ENCODE measurements around the gene AMHR2. TPM values are rescaled to one million over a fixed set of nuclear protein-coding genes. Genes with fewer than 3 reads are reported as not detected.
"Not testable (repeated sequence)": the region's sequence is repeated elsewhere in the genome, so short reads cannot be mapped to it uniquely, and the experiment has no call there.

Gene AMHR2
- total and polyA plus RNA-seq, 2 of the 4 experiments (the other 2 are of a cell fraction), result not detected

- TF ChIP-seq, protein P1, sequence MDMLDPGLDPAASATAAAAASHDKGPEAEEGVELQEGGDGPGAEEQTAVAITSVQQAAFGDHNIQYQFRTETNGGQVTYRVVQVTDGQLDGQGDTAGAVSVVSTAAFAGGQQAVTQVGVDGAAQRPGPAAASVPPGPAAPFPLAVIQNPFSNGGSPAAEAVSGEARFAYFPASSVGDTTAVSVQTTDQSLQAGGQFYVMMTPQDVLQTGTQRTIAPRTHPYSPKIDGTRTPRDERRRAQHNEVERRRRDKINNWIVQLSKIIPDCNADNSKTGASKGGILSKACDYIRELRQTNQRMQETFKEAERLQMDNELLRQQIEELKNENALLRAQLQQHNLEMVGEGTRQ (IDR thresholded peaks at IDR 0.05; ENCODE audit: low read depth, low read length), result no peak
- TF ChIP-seq RFX5 (IDR thresholded peaks at IDR 0.05; ENCODE audit: low read depth, low read length), result no peak
Observed at GRCh38 chr12:53383258-53383657, 40.4 kb upstream of the AMHR2 start (continued).

DNA sequence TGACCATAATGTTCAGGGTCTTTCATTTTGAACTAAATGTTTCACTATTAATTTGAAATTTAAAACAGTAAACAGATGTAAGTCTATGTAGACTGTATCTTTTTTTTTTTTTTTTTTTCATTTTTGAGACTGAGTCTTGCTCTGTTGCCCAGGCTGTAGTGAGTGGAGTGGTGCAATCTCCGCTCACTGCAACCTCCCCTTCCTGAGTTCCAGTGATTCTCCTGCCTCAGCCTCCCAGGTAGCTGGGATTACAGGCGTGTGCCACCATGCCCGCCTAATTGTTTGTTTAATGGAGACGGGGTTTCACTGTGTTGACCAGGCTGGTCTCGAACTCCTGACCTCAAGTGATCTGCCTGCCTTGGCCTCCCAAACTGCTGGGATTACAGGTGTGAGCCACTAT, 37.3 kb upstream of the AMHR2 start:
- H3K4ac ChIP-seq (ENCODE audit: low read depth, low read length); H3K18ac ChIP-seq (ENCODE audit: low read depth, low read length); H2BK20ac ChIP-seq (ENCODE audit: low read depth, low read length); H3K4me3 ChIP-seq (ENCODE audit: insufficient read depth, low read depth, low read length); H3K56ac ChIP-seq (ENCODE audit: extremely low read depth, insufficient read depth, low read length); ATAC-seq (ENCODE audit: low read depth); DNase-seq; H3K27me3 ChIP-seq (ENCODE audit: control insufficient read depth, insufficient read depth, low read length); H4K8ac ChIP-seq (ENCODE audit: low read depth in 2 of 2, low read length in 2 of 2); intact Hi-C loops (cut with micrococcal nuclease); H2AK9ac ChIP-seq (replicated peaks; ENCODE audit: low read depth, low read length, poor library complexity); BruUV-seq (replicated peaks); dilution Hi-C loops (cut with HindIII; ENCODE audit: low sequenced_read_pairs, unreplicated experiment); H3K14ac ChIP-seq (replicated peaks; ENCODE audit: low read depth, low read length); H4K5ac ChIP-seq (ENCODE audit: low read depth, low read length); H3K9me3 ChIP-seq (ENCODE audit: control insufficient read depth, insufficient read depth, low read length); in situ Hi-C loops (cut with MboI; ENCODE audit: low sequenced_read_pairs); H2AFZ ChIP-seq (replicated peaks; ENCODE audit: low read length, poor library complexity): not testable (repeated sequence)
- 82% methylated on average over 2 of the region's 5 CpGs; no CpG with 5 or more reads in 1 of the 2 experiments for WGBS, 2 experiments (ENCODE audit: extremely low coverage in 2 of 2, insufficient read length in 1 of 2)
- peaks cover 27% of the 10 kb centered on the region; the same call in 1 of the 2 replicates for H4K20me1 ChIP-seq (ENCODE audit: insufficient read depth, low read length)
- H3K4me1 ChIP-seq (ENCODE audit: control insufficient read depth, insufficient read depth, low read length), result peaks cover 30% of the 10 kb centered on the region
- H3K4me2 ChIP-seq (ENCODE audit: low read depth, low read length), result peak overlapping the region; percentile 86
- ChIA-PET POLR2A (ENCODE audit: unreplicated experiment) (interaction anchor here (0.6 kb wide), 1 partner anchor 11 kb away, joined by 3 read pairs; no protein-coding TSS in a partner anchor), CTCF (interaction anchor here (1.2 kb wide), 1 partner anchor 35 kb away, joined by 4 read pairs; no protein-coding TSS in a partner anchor)
- peaks cover 25 to 65% of the 10 kb centered on the region in 2 experiments for H3K79me1 ChIP-seq (ENCODE audit: low read depth in 1 of 2, low read length in 2 of 2)
- 0 out of 2 replicates have a peak overlapping the region, but pooled peaks have one; percentile 4 for H4K91ac ChIP-seq (ENCODE audit: insufficient read depth, low read depth, low read length)
- peaks cover 19% of the 10 kb centered on the region for H3K9me1 ChIP-seq (ENCODE audit: insufficient read depth, low read length)
- H2BK15ac ChIP-seq (ENCODE audit: low read depth, low read length), result 0 out of 3 replicates have a peak overlapping the region, but pooled peaks have one; percentile 52
- peak overlapping the region; percentile 12; the same call in 1 of the 2 replicates for H3K9ac ChIP-seq (ENCODE audit: low read depth, low read length)
- peaks cover 23% of the 10 kb centered on the region for H3K36me3 ChIP-seq (ENCODE audit: control insufficient read depth, insufficient read depth, low read length)
- H2BK5ac ChIP-seq (ENCODE audit: low read depth, low read length, poor library complexity, severe bottlenecking), result peak overlapping the region; percentile 77
- peak overlapping the region; percentile 31; the same call in 1 of the 2 replicates for H3K23ac ChIP-seq (ENCODE audit: low read depth, low read length)
- H2AK5ac ChIP-seq (ENCODE audit: low read depth, low read length), result peak overlapping the region; percentile 81
- H3K27ac ChIP-seq (ENCODE audit: insufficient read depth, low read length), result peak overlapping the region; percentile 19; the same call in 1 of the 2 replicates
- H2BK120ac ChIP-seq (ENCODE audit: low read depth, low read length), result peak overlapping the region; percentile 54; the same call in 1 of the 2 replicates

Data from IMR-90 (cell line).